Brain pericyte (primary cell): ENCODE data around the gene SCT.

Source experiments
- DNase-seq: peaks from one replicate; pipeline ENCODE4 v3.0.0-alpha.2; 2012; ENCODE audit warnings: low read depth, low spot score

Gene SCT

DNA sequence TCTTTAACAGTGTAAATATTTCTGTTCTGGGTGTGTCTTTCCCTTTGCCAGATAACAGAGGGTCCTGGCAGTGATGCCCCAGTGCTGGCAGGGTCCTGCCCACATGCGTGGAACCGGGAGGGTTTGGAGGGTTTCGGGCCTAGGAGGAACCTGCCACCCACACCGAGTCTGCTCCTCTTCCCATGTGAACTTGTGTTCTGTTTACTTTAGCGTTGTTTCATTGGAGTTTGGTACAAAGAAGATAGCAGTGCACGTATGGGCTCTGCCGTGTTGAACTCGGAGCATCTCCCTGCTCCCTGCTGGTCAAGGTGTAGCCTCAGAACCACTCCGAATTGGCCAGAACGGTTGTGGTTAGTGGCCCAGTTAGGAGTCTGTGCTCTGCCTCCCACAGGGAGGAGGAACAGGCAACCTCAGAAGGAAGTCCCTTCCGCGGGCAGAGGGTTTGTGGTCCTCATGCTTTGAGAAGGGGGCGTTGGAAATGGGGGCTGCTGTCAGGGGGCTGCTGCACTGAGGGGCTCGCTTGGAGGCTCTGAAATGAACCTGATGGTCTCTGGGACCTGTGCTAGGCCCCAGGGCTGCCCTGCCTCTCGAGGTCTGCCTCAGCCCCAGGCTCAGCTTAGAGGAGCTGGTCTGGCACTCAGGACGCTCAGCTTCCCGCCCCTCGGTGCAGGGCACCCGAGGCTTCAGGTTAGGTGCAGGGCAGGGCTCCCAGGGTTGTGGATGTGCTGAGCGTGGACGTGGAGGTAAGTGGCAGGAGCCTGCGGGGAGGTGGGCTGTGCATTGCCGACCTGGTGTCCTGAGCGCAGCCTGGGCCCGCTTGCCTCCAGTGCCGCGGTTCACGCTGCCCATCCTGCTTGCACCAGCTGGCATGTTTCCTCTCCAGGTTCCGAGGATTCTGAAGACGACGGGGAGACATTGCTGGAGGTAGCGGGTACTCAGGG lies 40.3 kb downstream of the SCT start:
- DNase-seq: no peak

DNA sequence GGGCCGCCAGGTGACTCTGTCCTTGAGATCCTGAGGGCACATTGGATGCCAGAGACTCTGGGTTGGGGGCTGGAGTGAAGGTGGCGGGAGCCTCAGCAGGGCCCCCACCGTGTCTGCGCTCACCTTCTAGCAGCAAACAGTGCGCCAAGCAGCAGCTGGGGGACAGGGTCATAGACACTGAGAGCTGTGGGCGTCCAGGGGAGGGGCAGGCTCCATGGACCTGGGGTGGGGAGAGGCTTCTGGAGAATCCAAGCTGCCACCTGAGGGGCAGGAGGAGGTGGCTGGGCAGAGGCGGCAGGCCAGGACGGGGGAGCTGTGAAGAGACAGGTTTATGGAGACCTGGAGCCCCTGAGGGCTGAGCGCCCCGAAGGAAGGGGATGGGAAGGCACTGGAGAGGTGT lies 42.7 kb downstream of the SCT start:
- no peak for DNase-seq

DNA sequence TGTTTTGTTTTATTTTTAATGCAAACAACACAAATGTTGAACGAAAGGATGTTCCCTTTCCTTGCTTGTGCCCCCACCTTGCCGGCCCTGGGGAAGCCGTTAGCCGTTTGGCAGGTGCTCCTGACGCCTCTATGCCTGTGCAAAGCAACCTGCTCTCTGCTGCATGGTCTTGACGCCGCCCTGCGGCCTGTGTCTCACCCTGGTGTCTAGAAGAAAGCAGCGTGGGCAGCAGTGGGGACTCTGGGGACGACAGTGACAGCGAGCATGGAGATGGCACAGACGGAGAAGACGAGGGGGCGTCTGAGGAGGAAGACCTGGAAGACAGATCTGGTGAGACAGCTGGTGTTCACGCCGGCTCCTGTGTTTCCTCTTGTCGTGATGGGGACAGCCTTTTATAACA lies 45.2 kb downstream of the SCT start:
- no peak for DNase-seq

DNA sequence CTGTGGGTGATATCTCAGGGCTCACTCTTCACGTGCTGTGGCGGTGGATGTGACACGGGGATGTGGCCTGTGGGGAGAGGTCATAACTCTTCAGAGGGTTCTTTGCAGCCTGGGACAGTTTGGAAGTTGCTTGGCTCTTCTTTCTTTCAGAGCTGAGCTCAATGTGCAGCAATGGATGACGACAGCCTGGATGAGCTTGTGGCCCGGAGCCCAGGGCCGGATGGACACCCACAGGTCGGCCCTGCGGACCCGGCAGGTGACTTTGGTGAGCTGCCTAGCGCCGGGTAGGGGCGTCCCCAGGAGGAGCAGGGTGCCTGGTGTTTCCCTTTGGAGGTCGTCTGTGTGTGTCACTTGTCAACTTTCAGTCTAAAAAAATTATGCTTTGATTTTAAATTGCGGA lies 45.6 kb downstream of the SCT start:
- no peak for DNase-seq

DNA sequence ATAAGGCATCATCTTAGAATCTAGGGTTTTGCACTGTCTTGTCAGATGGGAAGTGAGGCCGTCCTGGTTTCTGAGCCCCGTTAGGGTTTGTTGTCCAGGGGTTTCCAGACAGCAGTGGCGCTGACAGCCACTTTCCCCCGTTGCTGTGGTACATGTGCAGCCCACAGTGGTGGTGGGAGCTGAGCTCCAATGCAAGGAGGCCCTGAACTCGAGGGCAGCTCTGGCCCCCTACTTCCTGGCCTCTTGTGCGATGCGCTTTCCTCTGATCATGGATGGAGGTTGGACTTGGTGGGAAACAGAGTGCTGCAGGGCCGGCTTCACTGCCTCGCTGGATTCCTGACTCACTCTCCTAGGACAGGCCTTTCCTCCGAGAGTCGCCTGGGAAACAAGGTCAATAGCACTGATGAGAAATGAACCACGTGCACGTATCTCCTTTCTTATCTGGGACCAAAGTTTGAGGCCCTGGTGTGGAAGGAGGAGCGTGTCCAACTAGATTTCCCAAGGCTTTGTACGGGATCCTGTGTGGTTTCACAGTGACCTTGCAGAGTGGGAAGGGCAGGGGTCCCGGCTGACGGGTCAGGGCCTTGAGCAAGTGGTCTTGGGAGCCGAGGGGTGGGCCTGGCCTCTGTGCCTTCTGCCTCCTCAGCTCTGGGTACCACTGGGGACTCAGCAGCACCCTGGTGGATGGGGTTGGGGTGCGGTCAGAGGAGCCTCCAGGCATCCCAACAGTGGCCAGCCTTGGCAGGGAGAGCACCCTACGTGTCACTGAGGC lies 47.0 kb downstream of the SCT start:
- no peak for DNase-seq

DNA sequence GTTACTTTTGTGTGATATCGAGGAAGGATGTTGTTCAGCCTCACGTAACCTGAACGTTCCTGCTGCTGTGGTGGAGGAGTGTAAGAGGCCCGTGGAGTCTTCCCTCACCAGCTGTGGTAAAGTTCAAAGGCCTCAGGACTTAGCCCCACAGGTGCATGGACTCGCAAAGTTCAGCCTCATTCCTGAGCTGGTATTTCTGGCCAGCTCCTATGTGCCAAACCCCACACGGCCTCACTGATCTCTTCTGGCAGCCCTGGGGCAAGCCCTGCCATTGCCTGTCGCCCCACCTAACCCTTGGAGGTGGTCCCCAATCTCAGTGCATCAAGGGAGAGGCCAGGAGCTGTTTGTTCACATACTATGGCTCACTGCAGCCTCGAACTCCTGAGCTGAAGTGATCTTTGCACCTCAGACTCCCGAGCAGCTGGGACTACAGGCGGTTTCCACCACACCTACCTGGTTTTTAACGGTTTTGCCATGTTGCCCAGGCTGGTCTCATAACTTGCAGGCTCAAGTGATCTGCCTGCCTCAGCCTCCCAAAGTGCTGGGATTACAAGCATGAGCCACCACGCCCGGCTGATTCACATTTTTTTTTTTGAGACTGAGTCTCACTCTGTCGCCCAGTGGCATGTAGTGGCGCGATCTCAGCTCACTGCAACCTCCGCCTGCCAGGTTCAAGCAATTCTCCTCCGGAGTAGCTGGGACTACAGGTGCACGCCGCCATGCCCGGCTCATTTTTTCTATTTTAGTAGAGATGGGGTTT lies 48.5 kb downstream of the SCT start:
- no peak for DNase-seq

DNA sequence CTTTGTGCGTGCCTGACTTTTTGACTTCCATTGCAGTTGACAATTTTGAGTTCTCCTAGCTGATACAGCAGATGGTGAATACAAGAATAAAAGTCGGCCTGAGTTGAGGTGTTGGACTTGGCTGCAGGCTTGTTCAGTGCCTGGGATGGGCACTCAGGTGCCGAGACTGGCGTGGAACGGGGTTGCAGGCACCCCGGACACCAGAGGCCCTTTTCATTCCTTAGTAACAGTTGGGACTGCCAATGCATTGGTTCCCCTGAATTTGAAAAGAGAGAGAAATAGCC lies 49.4 kb downstream of the SCT start:
- DNase-seq: no peak

DNA sequence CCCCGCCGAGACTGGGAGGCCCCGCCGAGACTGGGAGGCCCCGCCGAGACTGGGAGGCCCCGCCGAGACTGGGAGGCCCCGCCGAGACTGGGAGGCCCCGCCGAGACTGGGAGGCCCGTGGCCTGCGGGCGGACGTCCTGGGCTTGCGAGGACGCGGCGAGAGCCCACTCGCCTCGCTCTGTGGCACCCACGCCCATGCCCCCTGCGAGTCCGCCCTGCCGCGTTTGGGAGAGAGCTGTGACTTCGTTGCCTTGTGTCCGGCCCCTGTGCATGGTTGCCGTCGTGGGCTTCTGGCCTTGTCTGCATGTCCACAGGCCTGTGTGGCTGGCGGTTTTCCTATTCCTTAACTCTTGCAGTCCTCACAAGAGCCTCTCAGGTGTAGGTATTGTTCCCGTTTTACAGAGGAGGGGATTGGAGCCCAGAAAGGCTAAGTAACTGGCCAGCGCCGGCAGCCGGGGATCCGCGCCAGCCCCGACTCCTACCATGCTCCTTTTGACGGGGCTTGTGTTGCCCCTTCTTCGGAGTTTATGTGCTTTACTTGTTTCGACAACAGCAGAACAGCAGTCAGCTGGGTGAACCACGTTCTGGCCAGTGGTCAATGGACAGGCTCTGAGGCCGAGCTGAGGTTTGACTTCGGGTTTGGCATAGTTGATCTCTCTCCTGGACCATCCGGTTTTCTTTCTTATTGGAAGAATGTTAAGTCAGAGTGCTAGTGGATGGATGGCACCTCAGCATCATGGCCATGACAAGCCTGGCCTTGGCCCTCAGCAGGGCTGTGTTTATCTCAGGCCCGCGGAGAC lies 50.0 kb downstream of the SCT start:
- DNase-seq: no peak
